GM12878 (cell line): ENCODE measurements around the gene OTUD3. TPM values are rescaled to one million over a fixed set of nuclear protein-coding genes. Genes with fewer than 3 reads are reported as not detected.

Source experiments
- ATAC-seq: fragments of 200-7000 bp; cut with Tn5 transposase; 3 replicates; pipeline ENCODE4 v1.9.1; 2020; ENCODE audit warnings: mild to moderate bottlenecking, moderate library complexity
- BruUV-seq: library from RNA; stranded (reverse); fragments of 400-500 nt; replicated peaks from 2 replicates; lab custom pipeline; 2021; lab: Mats Ljungman, UMichigan
- CTCF ChIA-PET: fragments of 300-600 bp; sonication (Branson Sonifier 250); formaldehyde crosslinking; extraction: SDS; loops from one replicate; lab custom pipeline; 2021; ENCODE audit warnings: inconsistent platforms; lab: Yijun Ruan, JAX
- POLR2A ChIA-PET: fragments of 350-600 bp; formaldehyde crosslinking; extraction: SDS; loops from one replicate; lab custom pipeline; 2021; ENCODE audit warnings: inconsistent platforms; lab: Charles Lee
- RAD21 ChIA-PET: fragments of 300-600 bp; sonication (Branson Sonifier 250); formaldehyde crosslinking; loops from one replicate; lab custom pipeline; 2023; ENCODE audit warnings: antibody characterized with exemption; ENCODE audit not compliant: unreplicated experiment; lab: Charles Lee
- SMC1A ChIA-PET: fragments of 300-600 bp; sonication (Branson Sonifier 250); formaldehyde crosslinking; loops from one replicate; lab custom pipeline; 2023; ENCODE audit not compliant: unreplicated experiment, uncharacterized antibody; lab: Charles Lee
- DNase-seq: peaks from one replicate; pipeline ENCODE4 v3.0.0-alpha.2; 2011; ENCODE audit warnings: low read depth, low spot score
- FAIRE-seq: peaks from 3 replicates; lab custom pipeline; 2011; peaks lifted over from hg19 to GRCh38; lab: Jason Lieb, UNC
- H2AFZ ChIP-seq: 2 replicates; pipeline ENCODE4 v1.6.0; 2011; ENCODE audit warnings: low read depth, low read length, control low read depth; ENCODE audit not compliant: control insufficient read depth
- H3K27ac ChIP-seq: 2 replicates; pipeline ENCODE4 v1.5.1; 2011; ENCODE audit warnings: control low read depth; ENCODE audit not compliant: control insufficient read depth, insufficient read depth
- H3K27me3 ChIP-seq, 2 experiments: replicated peaks in 1 of 2; 2 replicates each; pipeline versions ENCODE4 v1.6.0 to v1.6.1; 2011; ENCODE audit warnings: low read length in 1 of 2; ENCODE audit not compliant: control insufficient read depth in 2 of 2, insufficient read depth in 2 of 2
- H3K36me3 ChIP-seq, 2 experiments: 2 replicates each; pipeline ENCODE4 v1.5.1; 2011; ENCODE audit warnings: low read length in 1 of 2; ENCODE audit not compliant: control insufficient read depth in 2 of 2, insufficient read depth in 2 of 2
- H3K4me1 ChIP-seq: 2 replicates; pipeline ENCODE4 v1.6.1; 2011; ENCODE audit warnings: mild to moderate bottlenecking, low read length, moderate library complexity, mixed read lengths; ENCODE audit not compliant: control insufficient read depth, insufficient read depth
- H3K4me2 ChIP-seq: 2 replicates; pipeline ENCODE4 v1.6.0; 2011; ENCODE audit warnings: control low read depth; ENCODE audit not compliant: control insufficient read depth, insufficient read depth
- H3K4me3 ChIP-seq: fragments of 200-600 bp; sonication (generic); 2 replicates; pipeline ENCODE4 v1.5.1; 2016
- H3K79me2 ChIP-seq: 2 replicates; pipeline ENCODE4 v1.6.0; 2011; ENCODE audit warnings: low read length; ENCODE audit not compliant: control insufficient read depth, insufficient read depth
- H3K9ac ChIP-seq: 2 replicates; pipeline ENCODE4 v1.8.0; 2011; ENCODE audit warnings: low read length, control low read depth, mixed read lengths; ENCODE audit not compliant: control insufficient read depth, insufficient read depth
- H3K9me3 ChIP-seq: replicated peaks from 3 replicates; pipeline ENCODE4 v1.5.1; 2011; ENCODE audit warnings: mild to moderate bottlenecking, low read length; ENCODE audit not compliant: control insufficient read depth, insufficient read depth
- H4K20me1 ChIP-seq: 2 replicates; pipeline ENCODE4 v1.6.0; 2011; ENCODE audit not compliant: control insufficient read depth, insufficient read depth
- CTCF ChIP-seq, 3 experiments: IDR thresholded peaks in 2 of 3; conservative IDR thresholded peaks in 1 of 3; 2 replicates each; pipeline ENCODE4 v1.5.1; 2011; ENCODE audit warnings: low read depth in 3 of 3, low read length in 3 of 3, mild to moderate bottlenecking in 3 of 3, control low read depth in 2 of 3, moderate library complexity in 2 of 3, inconsistent platforms in 1 of 3, mixed read lengths in 1 of 3; ENCODE audit not compliant: control insufficient read depth in 2 of 3, insufficient read depth in 1 of 3; ENCODE audit errors: extremely low read depth in 1 of 3
- IRF4 ChIP-seq: IDR thresholded peaks from 2 replicates; pipeline ENCODE4 v1.6.1; 2011; ENCODE audit warnings: low read depth, low read length
- MXI1 ChIP-seq: fragments of 150-350 bp; IDR thresholded peaks from 2 replicates; pipeline ENCODE4 v1.6.1; 2011; ENCODE audit warnings: low read depth, mild to moderate bottlenecking, inconsistent platforms, low read length, improper control_type of control experiment
- SPI1 ChIP-seq: IDR thresholded peaks from 2 replicates; pipeline ENCODE4 v1.6.1; 2011; ENCODE audit warnings: low read depth, mild to moderate bottlenecking, low read length, moderate library complexity, borderline replicate concordance; ENCODE audit not compliant: insufficient read depth
- WGBS: methylation state at CpG from one replicate; pipeline ENCODE4 v1.1.6; 2016; ENCODE audit warnings: low lambda C conversion rate; ENCODE audit not compliant: insufficient replicate concordance, insufficient coverage; ENCODE audit errors: missing lambda C conversion rate; 5-methylcytosine and 5-hydroxymethylcytosine counted together
- in situ Hi-C: fragments of 300-500 bp; cut with MboI; formaldehyde crosslinking; loops from 9 replicates; pipeline ENCODE4 v1.14.3; 2018; ENCODE audit warnings: mixed read lengths
- intact Hi-C: fragments of 100-400 bp; cut with micrococcal nuclease; formaldehyde crosslinking; loops from one replicate; pipeline ENCODE4 v1.14.2; 2022; ENCODE audit not compliant: unreplicated experiment
- polyA plus RNA-seq, 11 experiments: library from polyadenylated mRNA; depleted of rRNA in 4 of 11; unstranded in 6 of 11; stranded (reverse) in 5 of 11; fragments of >200 nt; fragmentation: Nextera tagmentation in 4 of 11; fragmentation: Illumina TruSeq in 1 of 11; extraction: Ambion mirVana in 4 of 11; extraction: Trizol in 1 of 11; gene quantifications; 1 replicate in 1 of 11; 2 replicates in 10 of 11; pipeline versions ENCODE4 v1.2.1 to v1.2.3, GENCODE V29; 2011 to 2016; ENCODE audit warnings: inconsistent platforms in 2 of 11, missing spikeins in 2 of 11, low read depth in 1 of 11
- total RNA-seq, 4 experiments: library from RNA; depleted of rRNA in 3 of 4; stranded (reverse); fragments of >200 nt in 3 of 4; fragmentation: Illumina TruSeq in 1 of 4; extraction: Trizol in 1 of 4; gene quantifications; 2 replicates each; pipeline versions ENCODE4 v1.2.1 to v1.2.3, GENCODE V29; 2013 to 2021

The OTUD3 gene
- total and polyA plus RNA-seq, 10 of the 15 experiments (the other 5 are each of a cell fraction or from before 2014, with no cell fraction given) = 0.77 to 8.9 (median 4.8) TPM

GRCh38 chr1:19854866-19855265 lies 27.3 kb upstream of the OTUD3 start (continued):
- TF ChIP-seq CTCF (IDR thresholded peaks at IDR 0.05 in 2 of 3, conservative IDR thresholded peaks at IDR 0.05 in 1 of 3; ENCODE audit: control insufficient read depth in 2 of 3, extremely low read depth in 1 of 3, insufficient read depth in 1 of 3, low read depth in 3 of 3, low read length in 3 of 3) = no peak
- TF ChIP-seq MXI1 = no peak

GRCh38 chr1:19858893-19859292 lies 23.3 kb upstream of the OTUD3 start:
- BruUV-seq = no TSS peak
- FAIRE-seq = no peak
- TF ChIP-seq IRF4 (no peak), SPI1 (peak; percentile 21; the same call in 1 of the 2 replicates)
- RAD21 ChIA-PET = no interaction called here
- no peaks in the 10 kb centered on the region for H3K36me3 ChIP-seq
- POLR2A ChIA-PET = no interaction called here
- no peak overlapping the region for H3K9ac ChIP-seq
- no peak overlapping the region for H3K4me3 ChIP-seq
- no peaks in the 10 kb centered on the region; the same call in 1 of the 3 replicates for H3K9me3 ChIP-seq
- H2AFZ ChIP-seq = no peak overlapping the region; the same call in 1 of the 2 replicates
- no peak overlapping the region for H3K4me2 ChIP-seq
- no peaks in the 10 kb centered on the region; a peak in 1 of 4 replicates for H3K27me3 ChIP-seq
- no peaks in the 10 kb centered on the region for H3K79me2 ChIP-seq
- H4K20me1 ChIP-seq = no peaks in the 10 kb centered on the region
- DNase-seq = no peak
- H3K4me1 ChIP-seq = no peaks in the 10 kb centered on the region
- H3K27ac ChIP-seq = no peak overlapping the region
- WGBS = 2% methylated on average over 5 of the region's 5 CpGs
- intact Hi-C loops (no loop called here), in situ Hi-C loops (no loop called here)
- ATAC-seq = peak; percentile 65
- SMC1A ChIA-PET = no interaction called here
- CTCF ChIA-PET = no interaction called here
